Panc1 (cell line): ENCODE results near the gene OR2B2. TPM values are rescaled to one million over a fixed set of nuclear protein-coding genes. Genes with fewer than 3 reads are reported as not detected.

Experiments
- ATAC-seq: fragments of 200-7000 bp; cut with Tn5 transposase; 2 replicates; pipeline ENCODE4 v1.9.1; 2020; ENCODE audit warnings: mild to moderate bottlenecking, moderate library complexity
- BruUV-seq: library from RNA; stranded (reverse); fragments of 400-500 nt; replicated peaks from 2 replicates; lab custom pipeline; 2021; lab: Mats Ljungman, UMichigan
- CTCF ChIA-PET: fragments of 300-600 bp; sonication (Branson Sonifier 250); formaldehyde crosslinking; loops from one replicate; lab custom pipeline; 2022; ENCODE audit warnings: antibody characterized with exemption; lab: Charles Lee
- POLR2A ChIA-PET: fragments of 300-600 bp; sonication (Branson Sonifier 250); formaldehyde crosslinking; loops from one replicate; lab custom pipeline; 2022; ENCODE audit warnings: antibody characterized with exemption; lab: Charles Lee
- DNase-seq: peaks from one replicate; pipeline ENCODE4 v3.0.0-alpha.2; 2010; ENCODE audit warnings: low read depth, low spot score
- H3K27ac ChIP-seq: 2 replicates; pipeline ENCODE4 v1.5.1; 2011; ENCODE audit warnings: mild to moderate bottlenecking, low read length, inconsistent platforms
- H3K27me3 ChIP-seq: fragments of 200-500 bp; sonication (Bioruptor generic); 2 replicates; pipeline ENCODE4 v1.6.0; 2014; ENCODE audit warnings: low read length, inconsistent platforms; ENCODE audit not compliant: control insufficient read depth, insufficient read depth
- H3K36me3 ChIP-seq: fragments of 200-500 bp; sonication (Bioruptor generic); 2 replicates; pipeline ENCODE4 v1.5.1; 2014; ENCODE audit warnings: inconsistent platforms, mild to moderate bottlenecking, low read length, moderate library complexity; ENCODE audit not compliant: control insufficient read depth, insufficient read depth
- H3K4me1 ChIP-seq: 2 replicates; pipeline ENCODE4 v1.5.1; 2011; ENCODE audit warnings: inconsistent platforms, mild to moderate bottlenecking, low read length, moderate library complexity; ENCODE audit not compliant: control insufficient read depth, insufficient read depth
- H3K4me3 ChIP-seq, 2 experiments: 2 replicates each; pipeline ENCODE4 v1.5.1; 2011 to 2012; ENCODE audit warnings: low read depth in 2 of 2, low read length in 2 of 2, mild to moderate bottlenecking in 2 of 2, inconsistent platforms in 1 of 2, moderate library complexity in 1 of 2
- H3K9me3 ChIP-seq: fragments of 200-500 bp; sonication (Bioruptor generic); 2 replicates; pipeline ENCODE4 v1.5.1; 2014; ENCODE audit warnings: low read depth, mild to moderate bottlenecking, inconsistent platforms, low read length, moderate library complexity; ENCODE audit not compliant: control insufficient read depth, insufficient read depth
- CTCF ChIP-seq: fragments of 450-650 bp; IDR thresholded peaks from 2 replicates; pipeline ENCODE4 v1.5.1; 2017; ENCODE audit warnings: mild to moderate bottlenecking
- POLR2AphosphoS5 ChIP-seq: IDR thresholded peaks from 2 replicates; pipeline ENCODE4 v1.6.1; 2012; ENCODE audit warnings: mild to moderate bottlenecking, low read depth, low read length, moderate library complexity
- SIN3A ChIP-seq: IDR thresholded peaks from 2 replicates; pipeline ENCODE4 v1.6.1; 2012; ENCODE audit warnings: low read depth, mild to moderate bottlenecking, low read length, moderate library complexity, borderline replicate concordance; ENCODE audit not compliant: insufficient read depth
- TCF7L2 ChIP-seq: IDR thresholded peaks from 2 replicates; pipeline ENCODE4 v1.6.1; 2011; ENCODE audit warnings: mild to moderate bottlenecking, low read depth, low read length, inconsistent platforms
- in situ Hi-C: cut with HindIII; loops from 2 replicates; pipeline ENCODE4 v1.10.0; 2016; ENCODE audit warnings: low sequenced_read_pairs, low pct_unique_long_range_greater_than_20kb
- intact Hi-C: fragments of 100-400 bp; cut with micrococcal nuclease; formaldehyde crosslinking; loops from one replicate; pipeline ENCODE4 v1.10.0; 2022; ENCODE audit not compliant: unreplicated experiment
- total RNA-seq: library from RNA; stranded (reverse); gene quantifications from one replicate; pipeline ENCODE4 v1.2.1, GENCODE V29; 2021; ENCODE audit not compliant: unreplicated experiment
- TF ChIP-seq, protein P1 (sequence below), 2 experiments: IDR thresholded peaks; 2 replicates each; pipeline ENCODE4 v1.6.1; 2011 to 2012; ENCODE audit warnings: low read depth in 2 of 2, control low read depth in 1 of 2, low read length in 1 of 2, mild to moderate bottlenecking in 1 of 2, moderate library complexity in 1 of 2; ENCODE audit not compliant: insufficient read depth in 1 of 2

The OR2B2 gene
- total RNA-seq, 1 experiment from 2014 or later: not detected

DNA sequence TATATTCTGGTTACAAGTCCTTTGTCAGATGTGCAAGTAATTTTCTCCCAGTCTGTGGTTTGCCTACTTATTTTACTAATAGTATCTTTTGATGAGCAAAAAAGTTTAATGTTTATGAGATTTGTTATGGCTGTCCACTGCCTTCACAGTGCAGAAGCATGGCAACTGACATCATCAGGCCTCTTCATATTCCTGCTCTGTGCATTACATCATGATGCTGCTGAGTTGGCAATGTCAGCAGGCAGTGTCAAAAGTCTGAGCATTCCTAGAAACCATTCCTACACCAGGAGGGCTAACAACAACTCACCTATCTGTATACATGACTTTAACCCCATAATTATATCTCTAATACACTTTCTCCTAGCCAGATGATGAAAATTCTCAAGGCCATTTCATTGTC is 10.8 kb upstream of the OR2B2 start:
- Histone ChIP-seq H3K27ac (no peak overlapping the region), H3K27me3 (no peaks in the 10 kb centered on the region), H3K9me3 (no peaks in the 10 kb centered on the region), H3K4me1 (no peaks in the 10 kb centered on the region), H3K4me3 (no peak overlapping the region), H3K36me3 (no peaks in the 10 kb centered on the region)
- ATAC-seq (no peak), DNase-seq (no peak)
- POLR2A ChIA-PET: no interaction called here
- in situ Hi-C loops (no loop called here), intact Hi-C loops (no loop called here)
- no peak for TF ChIP-seq CTCF
- TF ChIP-seq SIN3A: no peak
- no peak for TF ChIP-seq TCF7L2
- TF ChIP-seq, protein P1, sequence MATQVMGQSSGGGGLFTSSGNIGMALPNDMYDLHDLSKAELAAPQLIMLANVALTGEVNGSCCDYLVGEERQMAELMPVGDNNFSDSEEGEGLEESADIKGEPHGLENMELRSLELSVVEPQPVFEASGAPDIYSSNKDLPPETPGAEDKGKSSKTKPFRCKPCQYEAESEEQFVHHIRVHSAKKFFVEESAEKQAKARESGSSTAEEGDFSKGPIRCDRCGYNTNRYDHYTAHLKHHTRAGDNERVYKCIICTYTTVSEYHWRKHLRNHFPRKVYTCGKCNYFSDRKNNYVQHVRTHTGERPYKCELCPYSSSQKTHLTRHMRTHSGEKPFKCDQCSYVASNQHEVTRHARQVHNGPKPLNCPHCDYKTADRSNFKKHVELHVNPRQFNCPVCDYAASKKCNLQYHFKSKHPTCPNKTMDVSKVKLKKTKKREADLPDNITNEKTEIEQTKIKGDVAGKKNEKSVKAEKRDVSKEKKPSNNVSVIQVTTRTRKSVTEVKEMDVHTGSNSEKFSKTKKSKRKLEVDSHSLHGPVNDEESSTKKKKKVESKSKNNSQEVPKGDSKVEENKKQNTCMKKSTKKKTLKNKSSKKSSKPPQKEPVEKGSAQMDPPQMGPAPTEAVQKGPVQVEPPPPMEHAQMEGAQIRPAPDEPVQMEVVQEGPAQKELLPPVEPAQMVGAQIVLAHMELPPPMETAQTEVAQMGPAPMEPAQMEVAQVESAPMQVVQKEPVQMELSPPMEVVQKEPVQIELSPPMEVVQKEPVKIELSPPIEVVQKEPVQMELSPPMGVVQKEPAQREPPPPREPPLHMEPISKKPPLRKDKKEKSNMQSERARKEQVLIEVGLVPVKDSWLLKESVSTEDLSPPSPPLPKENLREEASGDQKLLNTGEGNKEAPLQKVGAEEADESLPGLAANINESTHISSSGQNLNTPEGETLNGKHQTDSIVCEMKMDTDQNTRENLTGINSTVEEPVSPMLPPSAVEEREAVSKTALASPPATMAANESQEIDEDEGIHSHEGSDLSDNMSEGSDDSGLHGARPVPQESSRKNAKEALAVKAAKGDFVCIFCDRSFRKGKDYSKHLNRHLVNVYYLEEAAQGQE (IDR thresholded peaks at IDR 0.05; ENCODE audit: insufficient read depth in 1 of 2, low read depth in 2 of 2, low read length in 1 of 2): no peak
- no peak for TF ChIP-seq POLR2AphosphoS5
- BruUV-seq: no TSS peak
- CTCF ChIA-PET: no interaction called here

GRCh38 chr6:27908017-27908416 is 4.2 kb downstream of the OR2B2 start:
- DNase-seq (no peak), ATAC-seq (no peak)
- TF ChIP-seq SIN3A (no peak), POLR2AphosphoS5 (no peak), TCF7L2 (no peak), CTCF (no peak)
- TF ChIP-seq, protein P1 (IDR thresholded peaks at IDR 0.05; ENCODE audit: insufficient read depth in 1 of 2, low read depth in 2 of 2, low read length in 1 of 2): no peak
- intact Hi-C loops (loop anchor here (10.0 kb wide), 1 partner anchor 447 kb away; no protein-coding TSS in a partner anchor), in situ Hi-C loops (no loop called here)
- Histone ChIP-seq H3K4me3 (no peak overlapping the region), H3K27ac (no peak overlapping the region), H3K9me3 (no peaks in the 10 kb centered on the region), H3K4me1 (no peaks in the 10 kb centered on the region), H3K36me3 (no peaks in the 10 kb centered on the region), H3K27me3 (no peaks in the 10 kb centered on the region)
- POLR2A ChIA-PET: no interaction called here
- CTCF ChIA-PET: no interaction called here
- BruUV-seq: no TSS peak
